ENCODE data around the gene LRRC2. TPM values are rescaled to one million over a fixed set of nuclear protein-coding genes. Genes with fewer than 3 reads are reported as not detected.

LRRC2 gene
- total and polyA plus RNA-seq, 9 of the 15 experiments (the other 6 are each of a cell fraction or from before 2014, with no cell fraction given), result 0.01 to 0.04 (median 0.03) TPM; not detected in 5

GRCh38 chr3:46508850-46509591 lies 57.1 kb downstream of the LRRC2 start (continued):
- TF ChIP-seq ZNF175 (CRISPR knock-in tag; IDR thresholded peaks at IDR 0.05; ENCODE audit: low read depth) (peak; percentile 99), ZHX1 (conservative IDR thresholded peaks at IDR 0.05; ENCODE audit: low read length) (no peak), ZBTB11 (CRISPR knock-in tag; IDR thresholded peaks at IDR 0.05) (peak in 1 of 3 experiments; percentile 92; a peak in 2 of 6 replicates), ZNF436 (CRISPR knock-in tag; IDR thresholded peaks at IDR 0.05) (no peak), HNRNPUL1 (IDR thresholded peaks at IDR 0.05; ENCODE audit: low read length) (no peak), RBM22 (IDR thresholded peaks at IDR 0.05; ENCODE audit: low read depth, low read length, poor library complexity, severe bottlenecking) (no peak), IRF1 (CRISPR knock-in tag; IDR thresholded peaks at IDR 0.05; ENCODE audit: borderline replicate concordance) (no peak), KLF1 (tag; IDR thresholded peaks at IDR 0.05) (no peak), KAT2B (IDR thresholded peaks at IDR 0.05; ENCODE audit: low read depth, low read length) (no peak), RNF2 (IDR thresholded peaks at IDR 0.05) (no peak; the same call in 1 of the 2 replicates), KLF10 (CRISPR knock-in tag; IDR thresholded peaks at IDR 0.05) (no peak), SNIP1 (IDR thresholded peaks at IDR 0.05; ENCODE audit: low read depth) (no peak)
